Body of pancreas (tissue), 4 donors: Measurements from ENCODE around the gene POLR3G. TPM values are rescaled to one million over a fixed set of nuclear protein-coding genes. Genes with fewer than 3 reads are reported as not detected.

Experiments
- ATAC-seq: fragments of 150-250 bp; one replicate; pipeline ENCODE4 v1.9.1; 2016
- DNase-seq, 4 donors: peaks; one replicate each; pipeline ENCODE4 v3.0.0-alpha.2; 2019
- H3K27ac ChIP-seq, 4 donors: fragments of 200-600 bp; sonication (generic); 1 replicate in 3 of 4; 2 replicates in 1 of 4; pipeline versions ENCODE4 v1.5.1 to v1.6.1; 2016 to 2019; ENCODE audit warnings: mild to moderate bottlenecking in 1 of 4, mixed read lengths in 1 of 4, moderate library complexity in 1 of 4
- H3K27me3 ChIP-seq, 2 donors: fragments of 200-600 bp; sonication (generic); one replicate each; pipeline ENCODE4 v1.6.0; 2016; ENCODE audit warnings: mild to moderate bottlenecking in 1 of 2
- H3K36me3 ChIP-seq, 2 donors: fragments of 200-600 bp; sonication (generic); replicated peaks in 1 of 2; 2 replicates each; pipeline ENCODE4 v1.5.1; 2016; ENCODE audit warnings: low read depth in 2 of 2; ENCODE audit not compliant: insufficient read depth in 1 of 2
- H3K4me1 ChIP-seq: fragments of 200-600 bp; sonication (generic); one replicate; pipeline ENCODE4 v1.6.0; 2016
- H3K4me3 ChIP-seq, 2 donors: fragments of 200-600 bp; sonication (generic); 1 replicate in 1 of 2; 2 replicates in 1 of 2; pipeline ENCODE4 v1.5.1; 2016 to 2019
- H3K9me3 ChIP-seq, 3 donors: fragments of 200-600 bp; sonication (generic); 1 replicate in 2 of 3; 2 replicates in 1 of 3; pipeline ENCODE4 v1.5.1; 2016
- CTCF ChIP-seq, 7 experiments: fragments of 450-650 bp in 4 of 7; fragments of 200-600 bp in 3 of 7; sonication (generic) in 3 of 7; IDR thresholded peaks; one replicate each; pipeline ENCODE4 v1.5.1; 2016 to 2019; ENCODE audit warnings: antibody characterized with exemption in 7 of 7
- POLR2A ChIP-seq, 3 donors: fragments of 450-650 bp; IDR thresholded peaks; one replicate each; pipeline ENCODE4 v1.6.1; 2016; ENCODE audit warnings: antibody characterized with exemption in 3 of 3, mild to moderate bottlenecking in 2 of 3
- WGBS, 2 donors: methylation state at CpG; one replicate each; pipeline ENCODE4 v1.1.5; 2017; 5-methylcytosine and 5-hydroxymethylcytosine counted together
- intact Hi-C: fragments of 100-400 bp; cut with DNase I; formaldehyde crosslinking; loops from one replicate; pipeline ENCODE4 v1.15.1; 2023
- total RNA-seq, 2 donors: library from RNA; depleted of rRNA; stranded (reverse); fragments of >200 nt; gene quantifications; one replicate each; pipeline ENCODE4 v1.1.0, GENCODE V29; 2016

Gene POLR3G
- total RNA-seq, 2 donors from 2014 or later: 1.6 TPM; not detected in 1

GRCh38 chr5:90533794-90534193, 59.1 kb downstream of the POLR3G start:
- intact Hi-C loops: loop anchor here (10.0 kb wide), 1 partner anchor 99 kb away; no protein-coding TSS in a partner anchor
- TF ChIP-seq CTCF (IDR thresholded peaks at IDR 0.05) (no peak), POLR2A (IDR thresholded peaks at IDR 0.05) (no peak)

GRCh38 chr5:90534922-90535321, 60.3 kb downstream of the POLR3G start:
- Histone ChIP-seq H3K36me3 (no peaks in the 10 kb centered on the region), H3K4me1 (peaks cover 6% of the 10 kb centered on the region), H3K4me3 (no peak overlapping the region), H3K27ac (no peak overlapping the region), H3K27me3 (no peaks in the 10 kb centered on the region), H3K9me3 (no peaks in the 10 kb centered on the region)
- DNase-seq: no peak
- ATAC-seq: no peak
- 72 to 78% methylated on average over 3 of the region's 3 CpGs for WGBS, 2 donors
- no peak for TF ChIP-seq CTCF (IDR thresholded peaks at IDR 0.05)
- no peak for TF ChIP-seq POLR2A (IDR thresholded peaks at IDR 0.05)
- intact Hi-C loops: loop anchor here (10.0 kb wide), 1 partner anchor 100 kb away; no protein-coding TSS in a partner anchor

More at GRCh38 chr5:90533794-90534193, 59.1 kb downstream of the POLR3G start:
- Histone ChIP-seq H3K4me3 (no peak overlapping the region), H3K27me3 (no peaks in the 10 kb centered on the region), H3K27ac (no peak overlapping the region), H3K36me3 (no peaks in the 10 kb centered on the region), H3K9me3 (no peaks in the 10 kb centered on the region), H3K4me1 (peaks cover 6% of the 10 kb centered on the region)
- DNase-seq (no peak), ATAC-seq (no peak)
- 69 to 75% methylated on average over 3 of the region's 3 CpGs for WGBS, 2 donors

GRCh38 chr5:90542827-90543519, 68.3 kb downstream of the POLR3G start:
- Histone ChIP-seq H3K36me3 (no peaks in the 10 kb centered on the region), H3K4me3 (no peak overlapping the region), H3K27me3 (no peaks in the 10 kb centered on the region), H3K9me3 (no peaks in the 10 kb centered on the region), H3K27ac (no peak overlapping the region), H3K4me1 (peaks cover 2% of the 10 kb centered on the region)
- WGBS, 2 donors: 56 to 79% methylated on average over 4 of the region's 4 CpGs
- DNase-seq (no peak), ATAC-seq (no peak)
- intact Hi-C loops: no loop called here
- TF ChIP-seq POLR2A (IDR thresholded peaks at IDR 0.05) (no peak), CTCF (IDR thresholded peaks at IDR 0.05) (no peak)

- DNase-seq (no peak), ATAC-seq (no peak)
- TF ChIP-seq POLR2A (IDR thresholded peaks at IDR 0.05): no peak
- no peak for TF ChIP-seq CTCF (IDR thresholded peaks at IDR 0.05)
- Histone ChIP-seq H3K9me3 (no peaks in the 10 kb centered on the region), H3K4me1 (peaks cover 8% of the 10 kb centered on the region), H3K4me3 (no peak overlapping the region), H3K36me3 (no peaks in the 10 kb centered on the region), H3K27ac (no peak overlapping the region), H3K27me3 (no peaks in the 10 kb centered on the region)
- intact Hi-C loops: no loop called here
- WGBS, 2 donors: 59 to 60% methylated on average over 2 of the region's 2 CpGs
These were observed 70.8 kb downstream of the POLR3G start for GRCh38 chr5:90545511-90545910.
